ENCODE results near the gene GGCX. TPM values are rescaled to one million over a fixed set of nuclear protein-coding genes. Genes with fewer than 3 reads are reported as not detected.

GGCX gene
- total and polyA plus RNA-seq, 2 of the 4 experiments (the other 2 are of a cell fraction): 35.0 to 39.4 TPM

DNA sequence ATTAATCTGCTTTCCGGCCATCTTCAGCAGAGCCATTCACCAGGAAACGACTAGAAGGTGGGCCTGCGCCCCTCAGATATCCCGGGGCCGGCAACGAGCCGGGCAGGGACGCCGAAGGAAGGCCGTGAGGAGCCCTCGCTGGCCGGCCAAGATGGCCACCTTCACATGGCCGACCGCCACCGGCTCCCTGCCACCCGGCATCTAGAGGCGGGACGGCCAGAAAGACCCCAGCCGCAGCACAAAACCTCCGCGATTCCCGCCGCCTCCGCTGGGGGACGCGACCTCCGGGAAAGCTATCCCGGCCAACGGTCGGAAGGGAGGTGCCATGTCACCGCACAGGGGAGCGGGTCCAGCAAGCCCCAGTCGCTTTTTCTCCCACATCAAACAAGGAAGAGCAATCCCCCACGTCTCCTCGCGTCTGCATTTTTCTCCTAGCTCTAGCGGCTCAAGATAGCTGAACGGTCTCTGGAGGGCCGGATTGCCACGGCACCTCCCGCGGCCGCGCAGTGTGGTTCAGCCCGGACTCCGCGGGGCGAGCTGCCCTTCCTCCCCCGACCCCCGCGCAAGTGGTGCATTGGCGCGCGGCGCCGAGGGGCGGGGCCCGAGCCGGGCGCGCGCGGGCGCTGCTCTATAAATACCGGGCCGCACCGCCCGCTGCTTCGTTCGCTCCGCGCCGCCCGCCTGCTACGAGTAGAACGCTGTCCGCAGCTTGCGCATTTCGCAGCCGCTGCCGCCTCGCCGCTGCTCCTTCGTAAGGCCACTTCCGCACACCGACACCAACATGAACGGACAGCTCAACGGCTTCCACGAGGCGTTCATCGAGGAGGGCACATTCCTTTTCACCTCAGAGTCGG lies 22.6 kb downstream of the GGCX start, which contains the start of gene MAT2A:
TSS of gene MAT2A (plus strand) at position 662 of the 854 bp plus-strand sequence. CDS start at position 782, 120 bp downstream.
- in situ Hi-C loops (cut with MboI; ENCODE audit: low sequenced_read_pairs) (no loop called here), dilution Hi-C loops (cut with HindIII; ENCODE audit: low sequenced_read_pairs, unreplicated experiment) (no loop called here), intact Hi-C loops (cut with micrococcal nuclease) (loop anchor here (1.0 to 10.0 kb wide), 5 partner anchors 32 to 474 kb away; no protein-coding TSS in a partner anchor)
- peak within 1 kb of the TSS; percentile 100 for H4K91ac ChIP-seq (ENCODE audit: insufficient read depth, low read depth, low read length)
- H3K36me3 ChIP-seq (ENCODE audit: control insufficient read depth, insufficient read depth, low read length): peaks cover 18% of the 10 kb centered on the region
- H4K8ac ChIP-seq (ENCODE audit: low read depth in 2 of 2, low read length in 2 of 2): peak within 1 kb of the TSS; percentile 97 to 99
- ATAC-seq (ENCODE audit: low read depth) (peak; percentile 85), DNase-seq (peak; percentile 90)
- TSS peak; percentile 78 for BruUV-seq (replicated peaks)
- H2AFZ ChIP-seq (replicated peaks; ENCODE audit: low read length, poor library complexity): peak within 1 kb of the TSS; percentile 94
- peaks cover 8% of the 10 kb centered on the region; the same call in 1 of the 2 replicates for H3K9me1 ChIP-seq (ENCODE audit: insufficient read depth, low read length)
- H2AK9ac ChIP-seq (replicated peaks; ENCODE audit: low read depth, low read length, poor library complexity): peak within 1 kb of the TSS; percentile 100
- CTCF ChIA-PET: interaction anchor here (0.8 to 2.4 kb wide), 8 partner anchors 8 to 119 kb away, joined by 3 to 7 read pairs (median 3); no protein-coding TSS in a partner anchor
- H3K56ac ChIP-seq (ENCODE audit: extremely low read depth, insufficient read depth, low read length): peak within 1 kb of the TSS; percentile 100
- peaks cover 8% of the 10 kb centered on the region for H3K4me1 ChIP-seq (ENCODE audit: control insufficient read depth, insufficient read depth, low read length)
- peak within 1 kb of the TSS; percentile 94 for H2BK5ac ChIP-seq (ENCODE audit: low read depth, low read length, poor library complexity, severe bottlenecking)
- peak within 1 kb of the TSS; percentile 85 for H3K4me2 ChIP-seq (ENCODE audit: low read depth, low read length)
- H3K14ac ChIP-seq (replicated peaks; ENCODE audit: low read depth, low read length): peak within 1 kb of the TSS; percentile 100
- no peaks in the 10 kb centered on the region for H3K9me3 ChIP-seq (ENCODE audit: control insufficient read depth, insufficient read depth, low read length)
- peak within 1 kb of the TSS; percentile 78 for H3K4me3 ChIP-seq (ENCODE audit: insufficient read depth, low read depth, low read length)
- H2AK5ac ChIP-seq (ENCODE audit: low read depth, low read length): peak within 1 kb of the TSS; percentile 98
- peak within 1 kb of the TSS; percentile 99 for H2BK15ac ChIP-seq (ENCODE audit: low read depth, low read length)
- WGBS, 2 experiments (ENCODE audit: extremely low coverage in 2 of 2, insufficient read length in 1 of 2): 0% methylated on average over 66 of the region's 92 CpGs; no CpG with 5 or more reads in 1 of the 2 experiments
- H2BK20ac ChIP-seq (ENCODE audit: low read depth, low read length): peak within 1 kb of the TSS; percentile 99
- peak within 1 kb of the TSS; percentile 99 for H2BK120ac ChIP-seq (ENCODE audit: low read depth, low read length)
- peak within 1 kb of the TSS; percentile 95 for H4K5ac ChIP-seq (ENCODE audit: low read depth, low read length)
- H3K79me1 ChIP-seq (ENCODE audit: low read depth in 1 of 2, low read length in 2 of 2): peaks cover 20 to 41% of the 10 kb centered on the region in 2 experiments
- H3K23ac ChIP-seq (ENCODE audit: low read depth, low read length): peak within 1 kb of the TSS; percentile 99
- H3K27ac ChIP-seq (ENCODE audit: insufficient read depth, low read length): peak within 1 kb of the TSS; percentile 92
- peak within 1 kb of the TSS; percentile 97 for H3K9ac ChIP-seq (ENCODE audit: low read depth, low read length)
- peak within 1 kb of the TSS; percentile 98 for H3K18ac ChIP-seq (ENCODE audit: low read depth, low read length)
- peak within 1 kb of the TSS; percentile 100 for H3K4ac ChIP-seq (ENCODE audit: low read depth, low read length)
- POLR2A ChIA-PET (ENCODE audit: unreplicated experiment): interaction anchor here (0.6 to 3.6 kb wide), 14 partner anchors 12 to 119 kb away, joined by 3 to 42 read pairs (median 4); no protein-coding TSS in a partner anchor
- H3K27me3 ChIP-seq (ENCODE audit: control insufficient read depth, insufficient read depth, low read length): no peaks in the 10 kb centered on the region
- H4K20me1 ChIP-seq (ENCODE audit: insufficient read depth, low read length): peaks cover 47% of the 10 kb centered on the region
- TF ChIP-seq CTCF (conservative IDR thresholded peaks at IDR 0.05; ENCODE audit: low read depth, low read length) (peak; percentile 66), CHD1 (IDR thresholded peaks at IDR 0.05; ENCODE audit: low read depth, low read length) (peak; percentile 94; the same call in 1 of the 2 replicates), RAD21 (IDR thresholded peaks at IDR 0.05; ENCODE audit: low read length) (peak; percentile 50), BHLHE40 (IDR thresholded peaks at IDR 0.05; ENCODE audit: low read depth, low read length) (peak; percentile 97), CEBPB (IDR thresholded peaks at IDR 0.05; ENCODE audit: low read depth, low read length) (no peak), ELK1 (IDR thresholded peaks at IDR 0.05; ENCODE audit: borderline replicate concordance, low read depth, low read length) (no peak), SMC3 (IDR thresholded peaks at IDR 0.05; ENCODE audit: low read depth, low read length) (peak; percentile 40), MXI1 (IDR thresholded peaks at IDR 0.05; ENCODE audit: borderline replicate concordance, low read depth, low read length) (peak; percentile 50; the same call in 1 of the 2 replicates), RCOR1 (IDR thresholded peaks at IDR 0.05; ENCODE audit: insufficient replicate concordance, low read length) (no peak), MAZ (IDR thresholded peaks at IDR 0.05; ENCODE audit: borderline replicate concordance, low read depth, low read length) (peak; percentile 95; the same call in 1 of the 2 replicates), POLR2A (IDR thresholded peaks at IDR 0.05; ENCODE audit: low read depth, low read length) (peak; percentile 100), MAFK (IDR thresholded peaks at IDR 0.05; ENCODE audit: low read depth, low read length) (no peak), NFE2L2 (IDR thresholded peaks at IDR 0.05; ENCODE audit: low read depth, low read length) (peak; percentile 42; the same call in 1 of the 2 replicates), FOS (IDR thresholded peaks at IDR 0.05; ENCODE audit: low read depth, low read length) (no peak)

All from IMR-90 (cell line).